Measurements from ENCODE around the gene ISCA2. TPM values are rescaled to one million over a fixed set of nuclear protein-coding genes. Genes with fewer than 3 reads are reported as not detected.

The ISCA2 gene
- polyA plus RNA-seq, 4 donors, result 23.4 to 37.4 (median 27.8) TPM

DNA sequence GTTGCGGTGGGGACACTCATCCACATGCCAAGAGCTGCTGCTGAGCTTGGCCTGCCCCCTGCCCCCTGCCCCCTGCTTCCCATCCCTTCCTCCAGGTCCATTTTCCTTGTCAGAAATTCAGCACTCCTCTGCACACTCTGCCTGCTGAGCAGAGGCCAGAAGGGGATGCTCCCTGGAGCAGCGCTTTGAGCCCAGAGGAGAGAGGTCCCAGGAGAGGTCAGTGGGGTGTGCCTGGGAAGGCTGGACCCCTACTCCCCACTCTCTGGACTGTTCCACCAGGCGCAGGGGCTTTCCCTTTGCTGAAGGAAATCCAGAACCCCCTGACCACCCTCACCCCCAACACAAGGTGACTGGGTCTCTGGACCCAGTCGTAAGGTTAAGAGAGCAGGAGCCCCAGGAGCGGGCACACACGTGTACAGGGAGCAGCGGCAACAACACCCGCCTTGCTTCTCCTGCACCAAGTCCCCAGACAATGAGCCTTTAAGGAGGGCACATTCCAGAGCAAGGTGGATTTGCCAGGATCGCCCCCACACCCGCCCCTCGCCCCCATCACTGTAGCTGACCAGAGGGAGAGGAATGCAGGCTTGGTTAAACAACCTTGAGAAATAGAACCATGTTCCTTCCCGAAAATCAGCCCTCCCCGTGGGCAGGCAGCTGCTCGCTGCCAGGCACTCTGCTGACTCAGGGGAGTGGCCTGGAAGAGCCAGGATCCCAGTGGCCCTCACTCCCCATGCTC is 30.7 kb downstream of the ISCA2 start:
- DNase-seq (no peak), FAIRE-seq (no peak)
- Histone ChIP-seq H3K4me3 (ENCODE audit: low read depth in 1 of 3, low read length in 3 of 3) (no peak overlapping the region), H3K27me3 (ENCODE audit: control insufficient read depth in 3 of 3, insufficient read depth in 3 of 3, low read length in 3 of 3) (peaks cover 0 to 16% (median 0%) of the 10 kb centered on the region in 3 donors), H3K4me1 (ENCODE audit: control insufficient read depth in 3 of 3, insufficient read depth in 2 of 3, low read depth in 1 of 3, low read length in 2 of 3) (no peaks in the 10 kb centered on the region), H3K36me3 (ENCODE audit: control insufficient read depth in 3 of 3, insufficient read depth in 2 of 3, low read depth in 1 of 3, low read length in 3 of 3) (no peaks in the 10 kb centered on the region), H3K27ac (ENCODE audit: low read depth in 1 of 3, low read length in 2 of 3) (no peak overlapping the region), H3K9me3 (ENCODE audit: control insufficient read depth in 2 of 2, insufficient read depth in 1 of 2, low read depth in 1 of 2, low read length in 1 of 2) (no peaks in the 10 kb centered on the region)
- WGBS, 3 donors, result 52 to 74% (median 63%) methylated on average over 14 of the region's 14 CpGs

DNA sequence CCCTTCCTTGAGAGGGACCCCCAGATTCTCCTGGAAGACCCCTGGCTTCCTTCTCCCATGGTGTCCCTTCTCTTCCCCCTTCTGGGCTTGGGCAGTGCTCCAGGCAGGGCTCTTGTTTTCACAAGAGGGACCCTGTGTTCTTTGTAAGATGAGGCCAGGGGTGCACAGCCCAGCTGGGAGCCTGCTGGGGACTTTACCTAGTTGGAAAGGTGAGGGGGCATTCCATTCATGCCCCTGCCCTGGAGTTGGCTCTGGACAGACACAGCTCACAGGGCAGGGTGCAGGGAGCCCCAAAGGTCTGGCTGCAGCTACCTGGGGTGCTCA is 31.2 kb downstream of the ISCA2 start:
- H3K36me3 ChIP-seq (ENCODE audit: control insufficient read depth in 3 of 3, insufficient read depth in 2 of 3, low read depth in 1 of 3, low read length in 3 of 3), result no peaks in the 10 kb centered on the region
- no peak for DNase-seq
- FAIRE-seq, result no peak

DNA sequence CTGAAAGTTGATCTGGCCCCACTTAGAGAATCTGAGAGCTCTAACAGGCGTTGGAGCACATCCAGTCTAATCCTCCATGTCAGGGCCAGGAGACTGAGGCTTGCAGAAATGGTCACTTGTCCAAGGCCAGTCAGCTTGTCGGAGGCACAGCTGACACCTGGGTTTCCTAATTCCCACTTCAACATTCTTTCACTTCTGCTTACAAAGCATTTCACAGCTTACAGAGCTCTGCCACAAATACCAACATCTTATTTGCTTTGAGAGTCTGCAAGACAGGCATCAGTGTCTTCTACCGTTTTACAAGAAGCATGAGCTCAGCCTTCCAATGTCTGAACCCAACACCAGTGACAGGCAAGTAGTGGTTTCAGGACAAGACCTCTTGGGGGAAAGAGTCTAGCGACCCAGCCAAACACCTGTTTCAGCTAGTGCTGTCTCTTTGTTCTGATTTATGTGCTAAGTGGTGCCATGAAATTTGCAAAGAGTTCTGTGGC is 31.8 kb downstream of the ISCA2 start:
- Histone ChIP-seq H3K27ac (ENCODE audit: low read depth in 1 of 3, low read length in 2 of 3) (no peak overlapping the region), H3K4me3 (ENCODE audit: low read depth in 1 of 3, low read length in 3 of 3) (no peak overlapping the region), H3K36me3 (ENCODE audit: control insufficient read depth in 3 of 3, insufficient read depth in 2 of 3, low read depth in 1 of 3, low read length in 3 of 3) (no peaks in the 10 kb centered on the region), H3K4me1 (ENCODE audit: control insufficient read depth in 3 of 3, insufficient read depth in 2 of 3, low read depth in 1 of 3, low read length in 2 of 3) (no peaks in the 10 kb centered on the region), H3K27me3 (ENCODE audit: control insufficient read depth in 3 of 3, insufficient read depth in 3 of 3, low read length in 3 of 3) (peaks cover 0 to 16% (median 0%) of the 10 kb centered on the region in 3 donors), H3K9me3 (ENCODE audit: control insufficient read depth in 2 of 2, insufficient read depth in 1 of 2, low read depth in 1 of 2, low read length in 1 of 2) (no peaks in the 10 kb centered on the region)
- no peak for DNase-seq
- 44 to 49% (median 46%) methylated on average over 4 of the region's 4 CpGs for WGBS, 3 donors
- no peak for FAIRE-seq

More for the DNA sequence above, 31.2 kb downstream of the ISCA2 start:
- no peaks in the 10 kb centered on the region for H3K9me3 ChIP-seq (ENCODE audit: control insufficient read depth in 2 of 2, insufficient read depth in 1 of 2, low read depth in 1 of 2, low read length in 1 of 2)
- H3K4me1 ChIP-seq (ENCODE audit: control insufficient read depth in 3 of 3, insufficient read depth in 2 of 3, low read depth in 1 of 3, low read length in 2 of 3), result no peaks in the 10 kb centered on the region
- H3K27me3 ChIP-seq (ENCODE audit: control insufficient read depth in 3 of 3, insufficient read depth in 3 of 3, low read length in 3 of 3), result peaks cover 0 to 16% (median 0%) of the 10 kb centered on the region in 3 donors
- no peak overlapping the region for H3K4me3 ChIP-seq (ENCODE audit: low read depth in 1 of 3, low read length in 3 of 3)
- no peak overlapping the region for H3K27ac ChIP-seq (ENCODE audit: low read depth in 1 of 3, low read length in 2 of 3)

- no peaks in the 10 kb centered on the region for H3K9me3 ChIP-seq (ENCODE audit: control insufficient read depth in 2 of 2, insufficient read depth in 1 of 2, low read depth in 1 of 2, low read length in 1 of 2)
- peaks cover 0 to 16% (median 0%) of the 10 kb centered on the region in 3 donors for H3K27me3 ChIP-seq (ENCODE audit: control insufficient read depth in 3 of 3, insufficient read depth in 3 of 3, low read length in 3 of 3)
- DNase-seq, result no peak
- H3K36me3 ChIP-seq (ENCODE audit: control insufficient read depth in 3 of 3, insufficient read depth in 2 of 3, low read depth in 1 of 3, low read length in 3 of 3), result no peaks in the 10 kb centered on the region
- FAIRE-seq, result no peak
- 72 to 82% (median 76%) methylated on average over 10 of the region's 10 CpGs for WGBS, 3 donors
- H3K27ac ChIP-seq (ENCODE audit: low read depth in 1 of 3, low read length in 2 of 3), result no peak overlapping the region
- no peak overlapping the region for H3K4me3 ChIP-seq (ENCODE audit: low read depth in 1 of 3, low read length in 3 of 3)
- H3K4me1 ChIP-seq (ENCODE audit: control insufficient read depth in 3 of 3, insufficient read depth in 2 of 3, low read depth in 1 of 3, low read length in 2 of 3), result no peaks in the 10 kb centered on the region
Measured at GRCh38 chr14:74526854-74527585, 33.5 kb downstream of the ISCA2 start.

DNA sequence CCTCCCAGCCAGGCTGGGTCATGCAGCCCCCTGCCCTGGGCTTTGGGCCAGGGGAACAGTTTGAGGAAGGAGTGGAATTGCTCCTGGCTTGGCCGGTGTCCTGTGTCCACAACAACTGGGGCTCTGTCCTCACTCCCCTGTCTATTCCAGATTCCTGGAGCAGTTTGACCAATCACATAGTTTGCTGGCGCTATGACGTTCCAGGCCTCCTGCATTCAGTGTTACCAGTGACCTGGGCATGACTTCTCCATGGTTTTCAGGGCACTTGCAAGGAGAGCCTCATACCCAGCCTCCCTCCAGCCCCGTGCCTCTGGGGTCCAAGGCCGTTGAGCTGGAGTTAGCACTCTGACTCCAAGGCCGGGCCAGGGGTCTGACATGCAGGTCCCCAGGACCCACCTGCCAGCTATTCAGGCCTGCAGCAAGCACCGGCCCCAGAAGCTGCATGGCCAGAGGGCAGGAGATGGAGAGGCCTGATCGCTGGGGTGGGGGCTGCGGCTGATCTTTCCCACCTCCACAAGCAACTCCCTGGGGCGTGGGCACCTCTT is 34.2 kb downstream of the ISCA2 start:
- Histone ChIP-seq H3K27me3 (ENCODE audit: control insufficient read depth in 3 of 3, insufficient read depth in 3 of 3, low read length in 3 of 3) (peaks cover 0 to 16% (median 0%) of the 10 kb centered on the region in 3 donors), H3K36me3 (ENCODE audit: control insufficient read depth in 3 of 3, insufficient read depth in 2 of 3, low read depth in 1 of 3, low read length in 3 of 3) (no peaks in the 10 kb centered on the region), H3K9me3 (ENCODE audit: control insufficient read depth in 2 of 2, insufficient read depth in 1 of 2, low read depth in 1 of 2, low read length in 1 of 2) (no peaks in the 10 kb centered on the region), H3K4me3 (ENCODE audit: low read depth in 1 of 3, low read length in 3 of 3) (no peak overlapping the region), H3K27ac (ENCODE audit: low read depth in 1 of 3, low read length in 2 of 3) (no peak overlapping the region), H3K4me1 (ENCODE audit: control insufficient read depth in 3 of 3, insufficient read depth in 2 of 3, low read depth in 1 of 3, low read length in 2 of 3) (no peaks in the 10 kb centered on the region)
- WGBS, 3 donors, result 72 to 80% (median 79%) methylated on average over 10 of the region's 10 CpGs
- DNase-seq (no peak), FAIRE-seq (no peak)

GRCh38 chr14:74528406-74528805 is 34.8 kb downstream of the ISCA2 start:
- Histone ChIP-seq H3K27me3 (ENCODE audit: control insufficient read depth in 3 of 3, insufficient read depth in 3 of 3, low read length in 3 of 3) (peaks cover 0 to 13% (median 0%) of the 10 kb centered on the region in 3 donors), H3K4me3 (ENCODE audit: low read depth in 1 of 3, low read length in 3 of 3) (no peak overlapping the region), H3K9me3 (ENCODE audit: control insufficient read depth in 2 of 2, insufficient read depth in 1 of 2, low read depth in 1 of 2, low read length in 1 of 2) (no peaks in the 10 kb centered on the region), H3K4me1 (ENCODE audit: control insufficient read depth in 3 of 3, insufficient read depth in 2 of 3, low read depth in 1 of 3, low read length in 2 of 3) (no peaks in the 10 kb centered on the region), H3K36me3 (ENCODE audit: control insufficient read depth in 3 of 3, insufficient read depth in 2 of 3, low read depth in 1 of 3, low read length in 3 of 3) (no peaks in the 10 kb centered on the region), H3K27ac (ENCODE audit: low read depth in 1 of 3, low read length in 2 of 3) (no peak overlapping the region)
- WGBS, 3 donors, result 85 to 91% (median 90%) methylated on average over 14 of the region's 14 CpGs
- FAIRE-seq (no peak), DNase-seq (no peak)

DNA sequence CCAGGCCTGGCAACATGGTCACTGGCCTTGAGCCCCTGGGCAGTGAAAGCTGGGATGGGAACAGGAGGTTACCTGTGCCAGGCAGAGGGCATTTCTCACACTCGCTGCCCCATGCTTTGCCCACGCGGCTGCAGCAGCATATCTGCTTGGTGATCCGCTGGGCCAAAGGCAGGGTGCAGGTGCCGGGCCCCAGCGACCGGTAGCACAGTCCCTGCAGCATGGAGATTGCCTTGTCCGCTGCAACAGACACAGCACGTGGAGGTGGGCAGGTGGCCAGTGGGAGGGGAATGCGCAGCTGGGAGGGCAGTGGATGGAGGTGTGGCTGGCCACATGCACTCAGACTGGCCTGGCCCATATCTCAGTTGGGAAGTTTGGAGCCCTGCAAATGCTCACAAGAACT is 35.3 kb downstream of the ISCA2 start:
- Histone ChIP-seq H3K4me1 (ENCODE audit: control insufficient read depth in 3 of 3, insufficient read depth in 2 of 3, low read depth in 1 of 3, low read length in 2 of 3) (no peaks in the 10 kb centered on the region), H3K27ac (ENCODE audit: low read depth in 1 of 3, low read length in 2 of 3) (no peak overlapping the region), H3K27me3 (ENCODE audit: control insufficient read depth in 3 of 3, insufficient read depth in 3 of 3, low read length in 3 of 3) (peaks cover 0 to 13% (median 0%) of the 10 kb centered on the region in 3 donors), H3K9me3 (ENCODE audit: control insufficient read depth in 2 of 2, insufficient read depth in 1 of 2, low read depth in 1 of 2, low read length in 1 of 2) (no peaks in the 10 kb centered on the region), H3K36me3 (ENCODE audit: control insufficient read depth in 3 of 3, insufficient read depth in 2 of 3, low read depth in 1 of 3, low read length in 3 of 3) (no peaks in the 10 kb centered on the region), H3K4me3 (ENCODE audit: low read depth in 1 of 3, low read length in 3 of 3) (no peak overlapping the region)
- 75 to 89% (median 89%) methylated on average over 10 of the region's 10 CpGs for WGBS, 3 donors
- FAIRE-seq, result no peak
- no peak for DNase-seq

DNA sequence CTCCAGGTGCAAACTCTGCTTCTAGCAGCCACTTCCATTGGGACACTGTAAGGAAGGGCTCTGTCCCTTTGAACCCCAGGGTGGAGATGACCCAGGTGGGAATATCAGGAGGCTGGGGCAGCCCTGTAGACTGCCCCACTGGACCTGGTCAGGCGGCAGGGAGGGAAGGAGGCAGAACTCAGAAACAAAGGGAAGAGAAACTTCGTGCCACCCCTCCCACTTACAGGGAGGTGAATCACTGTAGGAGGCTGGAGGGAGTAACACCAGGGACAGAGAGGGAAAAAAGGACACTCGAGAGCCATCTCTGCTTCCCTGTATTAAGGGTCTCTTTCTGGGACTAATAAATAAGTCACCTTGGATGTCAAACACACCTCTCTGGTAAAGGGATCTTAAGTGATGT is 37.4 kb downstream of the ISCA2 start:
- Histone ChIP-seq H3K4me1 (ENCODE audit: control insufficient read depth in 3 of 3, insufficient read depth in 2 of 3, low read depth in 1 of 3, low read length in 2 of 3) (no peaks in the 10 kb centered on the region), H3K9me3 (ENCODE audit: control insufficient read depth in 2 of 2, insufficient read depth in 1 of 2, low read depth in 1 of 2, low read length in 1 of 2) (no peaks in the 10 kb centered on the region), H3K27ac (ENCODE audit: low read depth in 1 of 3, low read length in 2 of 3) (no peak overlapping the region), H3K36me3 (ENCODE audit: control insufficient read depth in 3 of 3, insufficient read depth in 2 of 3, low read depth in 1 of 3, low read length in 3 of 3) (no peaks in the 10 kb centered on the region), H3K4me3 (ENCODE audit: low read depth in 1 of 3, low read length in 3 of 3) (no peak overlapping the region), H3K27me3 (ENCODE audit: control insufficient read depth in 3 of 3, insufficient read depth in 3 of 3, low read length in 3 of 3) (peaks cover 0 to 3% (median 0%) of the 10 kb centered on the region in 3 donors)
- FAIRE-seq (no peak), DNase-seq (no peak)
- WGBS, 3 donors, result 78 to 87% (median 83%) methylated on average over 3 of the region's 3 CpGs
